T-helper 1 cell treated with Interleukin-12 subunit alpha and Interleukin-12 subunit beta and Interleukin-4 antibody, amounts not matched to agents 30 ng/mL and 1 ng/mL, for 36 hours (primary cell): Measurements from ENCODE around the gene SLC15A5. TPM values are rescaled to one million over a fixed set of nuclear protein-coding genes. Genes with fewer than 3 reads are reported as not detected.

Experiments used
- intact Hi-C: fragments of 100-400 bp; cut with micrococcal nuclease; formaldehyde crosslinking; loops from one replicate; pipeline ENCODE4 v1.15.1; 2024
- total RNA-seq: library from RNA; stranded (reverse); gene quantifications from 2 replicates; pipeline ENCODE4 v1.2.3, GENCODE V29; 2022

SLC15A5 gene
- total RNA-seq, 1 donor from 2014 or later = not detected

DNA sequence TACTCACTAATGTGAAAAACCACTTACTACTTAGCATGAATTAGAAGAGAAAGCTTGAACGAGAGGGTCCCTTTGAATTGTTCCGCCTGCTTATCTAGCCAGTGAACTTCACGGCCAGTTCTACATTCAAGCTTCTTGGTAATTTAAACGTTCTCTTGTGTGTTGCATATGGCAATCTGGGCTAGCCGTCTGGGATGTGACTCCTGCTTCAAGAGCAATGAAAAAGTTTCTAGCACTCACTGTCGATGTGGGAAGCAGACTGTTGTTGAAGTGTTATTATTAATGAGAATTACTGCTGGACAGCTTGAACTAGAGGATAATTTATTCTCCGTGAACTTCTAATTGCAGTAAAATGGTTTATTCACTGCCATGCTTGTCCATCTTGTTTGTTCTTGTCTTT, 93.9 kb downstream of the SLC15A5 start:
- intact Hi-C loops = no loop called here

DNA sequence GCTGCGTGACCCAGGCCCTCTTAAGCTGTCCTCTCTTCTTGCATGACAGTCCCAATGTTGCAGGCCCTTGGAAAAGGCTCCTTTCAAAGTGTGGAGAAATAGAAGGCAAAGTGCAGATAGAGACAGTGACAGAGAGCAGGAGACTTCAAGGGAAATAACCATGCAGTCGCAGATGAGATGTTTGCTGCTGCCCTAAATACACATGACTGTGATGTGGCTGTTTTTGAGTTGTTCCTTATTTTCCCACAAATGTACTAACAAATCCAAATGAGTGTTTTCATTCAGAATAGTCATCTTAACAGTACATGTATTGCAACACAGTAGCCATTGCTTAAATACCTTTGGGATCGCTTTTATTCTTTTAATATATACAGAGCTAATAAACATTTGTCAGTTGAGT, 101.6 kb downstream of the SLC15A5 start:
- intact Hi-C loops = no loop called here

DNA sequence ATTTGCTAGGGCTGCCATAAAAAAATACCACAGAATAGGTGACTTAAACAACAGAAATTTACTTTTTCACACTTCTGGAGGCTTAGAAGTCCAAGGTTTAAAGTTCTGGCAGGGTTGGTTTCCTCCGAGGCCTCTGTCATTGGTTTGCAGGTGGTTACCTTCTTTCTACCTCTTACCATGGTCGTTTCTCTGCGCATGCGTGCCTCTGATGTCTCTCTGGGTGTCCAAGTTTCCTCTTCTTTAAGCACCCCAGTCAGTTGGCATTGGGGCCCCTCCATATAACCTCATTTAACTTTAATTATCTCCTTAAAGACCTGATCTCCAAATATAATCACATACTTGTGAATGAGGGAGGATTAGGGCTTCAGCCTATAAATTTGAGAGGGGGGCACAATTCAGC, 103.2 kb downstream of the SLC15A5 start:
- intact Hi-C loops = no loop called here

DNA sequence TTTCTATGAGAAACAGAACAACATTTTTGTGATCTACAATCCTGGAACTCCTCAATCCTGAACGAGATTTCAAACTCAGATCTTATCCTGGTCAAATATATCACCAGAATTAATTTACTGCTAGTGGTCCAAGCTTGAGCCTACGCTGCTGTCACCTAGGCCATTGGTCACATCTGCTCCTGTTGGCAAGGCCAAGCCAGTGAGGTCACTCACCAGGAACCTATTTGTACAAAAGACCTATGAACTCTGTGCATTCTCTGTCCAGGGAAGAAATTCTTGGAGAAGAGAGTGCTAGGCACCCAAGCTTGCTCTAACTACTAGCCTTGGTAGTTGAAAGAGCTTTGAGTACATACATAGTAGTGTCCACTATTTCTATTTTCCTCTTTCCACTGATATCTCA, 106.1 kb downstream of the SLC15A5 start:
- intact Hi-C loops = no loop called here

DNA sequence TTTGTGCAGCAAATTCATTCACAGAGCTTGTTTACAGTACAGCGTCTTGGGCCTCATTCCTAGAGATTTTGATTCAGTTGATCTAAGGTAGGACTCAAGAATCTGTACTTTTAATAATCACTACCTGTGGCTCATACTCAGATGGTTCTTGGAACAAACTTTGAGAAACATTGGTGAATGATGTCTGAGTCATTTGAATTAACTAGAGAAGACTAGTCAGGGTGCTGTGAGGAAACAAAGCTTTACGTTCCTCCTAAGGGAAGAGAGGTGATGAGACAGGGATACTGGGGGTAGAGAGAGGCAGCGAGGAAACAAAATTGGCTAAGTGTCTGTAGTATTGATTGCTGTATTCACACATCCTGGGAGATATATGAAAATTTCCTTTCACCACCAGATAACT, 109.4 kb downstream of the SLC15A5 start:
- intact Hi-C loops = no loop called here

DNA sequence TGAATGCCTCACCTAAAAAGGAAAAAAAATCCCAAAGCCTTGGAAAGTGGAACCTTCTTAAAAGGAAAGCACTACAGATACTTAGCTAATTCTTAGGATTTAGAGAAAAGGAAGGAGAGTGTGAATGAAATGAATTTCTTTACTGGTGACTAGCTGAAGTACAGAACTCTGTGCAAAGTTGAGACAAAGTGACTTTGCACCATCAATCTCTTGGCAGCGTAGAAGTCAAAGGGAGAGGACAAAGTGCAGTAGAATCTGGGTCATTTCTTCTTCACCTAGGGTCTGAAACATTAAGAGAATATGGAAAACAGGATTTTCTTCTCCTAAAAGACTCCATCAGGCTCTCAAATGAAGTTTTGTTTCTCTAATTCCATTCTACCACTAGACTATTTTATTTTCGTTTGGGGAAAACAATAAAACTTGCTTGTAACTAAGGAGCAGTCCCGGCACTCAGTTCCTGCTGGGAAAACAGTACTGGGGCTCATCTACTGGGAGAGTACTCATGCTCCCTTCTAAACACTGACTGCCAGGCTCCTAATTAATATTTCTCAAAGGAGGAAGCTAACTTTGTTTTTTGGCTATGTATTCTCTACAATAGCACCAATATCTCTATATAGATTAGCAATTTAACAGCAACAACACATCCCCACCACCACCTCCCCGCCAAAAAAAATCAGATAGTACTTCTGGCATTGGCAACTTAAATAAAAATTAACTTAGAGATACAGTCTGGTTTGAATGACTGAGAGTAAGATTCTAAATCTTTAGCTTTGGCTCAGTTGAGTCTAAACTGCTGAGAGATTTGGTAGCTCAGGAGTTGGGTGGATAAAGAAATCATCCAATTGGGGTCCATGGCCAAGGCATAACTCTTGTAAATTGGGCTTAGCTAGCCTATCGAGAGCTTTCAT, 110.7 kb downstream of the SLC15A5 start:
- intact Hi-C loops = no loop called here

DNA sequence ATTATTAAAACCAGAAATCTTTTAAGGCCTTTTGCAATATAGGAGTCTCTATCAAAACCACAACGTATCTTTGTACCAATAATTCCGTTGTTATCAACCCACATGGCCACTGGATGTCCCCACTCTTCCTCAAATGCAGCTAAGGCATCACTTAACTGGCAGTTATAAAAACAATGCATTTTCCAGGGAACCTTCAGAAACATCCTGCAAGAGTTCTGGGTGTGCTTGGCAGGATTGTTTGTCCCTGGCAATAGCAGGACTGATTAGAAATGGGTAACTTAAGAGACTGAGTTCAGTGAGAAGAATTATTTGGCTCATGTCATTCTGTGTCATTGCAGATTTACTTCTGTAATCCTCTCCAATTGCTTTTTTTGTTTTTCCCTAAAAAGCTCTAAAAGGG, 112.0 kb downstream of the SLC15A5 start:
- intact Hi-C loops = no loop called here

DNA sequence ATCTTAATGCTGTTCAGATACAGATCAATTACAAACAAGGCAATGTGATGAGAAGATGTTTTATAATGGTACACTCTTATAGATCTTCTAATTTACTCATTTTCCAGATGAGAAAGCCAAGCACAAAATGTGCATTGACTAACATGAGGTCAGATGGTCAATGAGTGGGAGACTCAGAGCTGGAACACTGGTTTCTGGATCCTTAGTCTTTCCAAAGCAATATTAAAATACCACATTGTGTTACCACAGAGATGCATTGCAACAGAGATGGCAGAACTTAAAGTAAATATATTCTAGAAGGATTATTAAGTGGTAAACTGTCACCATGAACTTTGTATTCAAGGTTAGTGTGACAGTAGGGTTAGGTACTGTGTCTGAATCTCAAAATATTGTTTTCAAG, 113.6 kb downstream of the SLC15A5 start:
- intact Hi-C loops = no loop called here

DNA sequence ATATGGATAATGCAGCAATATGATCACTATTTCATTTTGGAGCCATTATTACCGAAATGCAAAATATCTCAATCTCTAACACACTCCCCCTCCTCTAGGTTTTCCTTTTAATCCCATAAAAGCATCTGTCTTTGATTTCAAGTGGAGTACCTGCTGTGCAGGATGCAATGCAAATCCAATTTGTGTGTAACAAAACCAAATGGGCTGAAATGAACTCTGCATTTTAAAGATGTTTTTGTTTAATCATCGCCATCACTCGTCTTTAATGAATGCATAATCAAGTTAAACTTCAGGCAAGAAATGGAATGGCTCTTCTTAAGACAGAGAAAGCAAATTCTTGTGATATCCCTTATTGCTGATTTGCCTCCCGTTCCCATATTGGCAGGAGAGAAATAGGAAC, 114.3 kb downstream of the SLC15A5 start:
- intact Hi-C loops = no loop called here

DNA sequence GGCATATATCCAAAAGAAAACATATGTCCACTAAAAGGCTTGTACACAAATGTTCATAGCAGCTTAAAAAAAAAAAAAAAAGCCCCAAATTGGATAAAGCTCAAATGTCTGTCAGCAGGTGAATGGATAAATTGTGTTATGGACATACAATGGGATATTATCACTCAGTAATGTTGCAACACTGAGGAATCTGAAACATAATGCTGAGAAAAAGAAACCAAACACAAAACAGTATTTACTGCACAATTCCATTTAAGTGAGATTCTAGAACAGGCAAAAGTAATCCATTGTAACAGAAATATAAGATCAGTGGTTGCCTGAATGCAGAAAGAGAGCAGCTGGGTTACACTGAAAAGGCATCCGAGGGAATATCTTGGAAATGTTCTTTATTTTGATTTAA, 117.9 kb downstream of the SLC15A5 start:
- intact Hi-C loops = no loop called here

DNA sequence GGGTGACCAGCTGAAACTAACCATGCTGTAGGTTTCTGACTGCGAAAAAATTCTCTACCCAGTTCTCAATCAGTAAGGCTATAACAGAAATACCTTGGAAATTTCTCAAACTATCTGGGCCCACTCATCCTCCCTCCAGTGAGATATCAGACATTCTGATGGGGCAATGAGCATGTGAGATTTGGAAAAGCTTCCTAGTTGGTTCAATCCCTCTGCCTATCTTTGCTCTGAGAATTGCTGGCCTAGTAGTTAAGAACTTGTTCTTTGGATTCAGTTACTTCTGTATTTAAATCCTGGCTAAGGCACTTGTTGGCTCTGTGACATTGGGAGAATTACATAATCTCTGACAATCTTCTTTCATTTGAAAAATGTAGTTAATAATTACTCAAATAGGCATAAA, 119.4 kb downstream of the SLC15A5 start:
- intact Hi-C loops = no loop called here

DNA sequence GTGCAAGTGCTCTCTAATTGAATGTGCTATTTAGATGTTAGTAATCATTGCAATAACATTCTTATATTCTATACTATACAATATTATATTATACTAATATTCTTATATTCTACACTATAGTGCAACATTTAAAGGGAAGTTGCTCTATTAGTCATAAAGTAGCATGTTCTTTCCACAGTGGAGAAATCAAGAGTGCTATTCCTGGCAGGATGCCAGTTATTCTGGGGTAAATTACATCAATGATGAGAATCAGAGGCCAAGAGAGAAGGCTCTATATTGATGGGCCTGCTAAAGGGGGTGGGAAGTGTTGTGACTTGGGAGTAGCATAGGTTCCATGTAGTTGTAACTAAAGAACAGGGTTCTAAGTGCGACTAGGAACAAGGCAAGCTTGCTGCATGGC, 121.5 kb downstream of the SLC15A5 start:
- intact Hi-C loops = no loop called here

DNA sequence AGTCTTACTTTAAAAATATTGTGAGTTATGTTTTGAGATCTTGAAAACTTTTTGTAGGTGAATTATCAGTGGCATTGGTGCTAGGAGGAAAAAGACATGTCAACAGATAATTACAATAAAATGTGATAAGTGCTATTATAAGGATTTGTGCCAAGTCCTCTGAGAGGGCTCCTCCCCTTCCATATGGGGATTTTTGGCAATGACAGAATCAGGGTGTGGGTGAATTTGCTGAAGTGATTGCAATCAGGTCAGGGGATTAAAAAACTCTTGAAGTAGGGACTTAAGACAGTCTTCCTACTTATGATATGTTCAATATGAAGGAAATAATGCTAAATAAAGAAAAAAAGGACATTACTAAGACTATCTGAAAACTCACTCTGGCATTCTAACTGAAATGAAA, 122.5 kb downstream of the SLC15A5 start:
- intact Hi-C loops = no loop called here

DNA sequence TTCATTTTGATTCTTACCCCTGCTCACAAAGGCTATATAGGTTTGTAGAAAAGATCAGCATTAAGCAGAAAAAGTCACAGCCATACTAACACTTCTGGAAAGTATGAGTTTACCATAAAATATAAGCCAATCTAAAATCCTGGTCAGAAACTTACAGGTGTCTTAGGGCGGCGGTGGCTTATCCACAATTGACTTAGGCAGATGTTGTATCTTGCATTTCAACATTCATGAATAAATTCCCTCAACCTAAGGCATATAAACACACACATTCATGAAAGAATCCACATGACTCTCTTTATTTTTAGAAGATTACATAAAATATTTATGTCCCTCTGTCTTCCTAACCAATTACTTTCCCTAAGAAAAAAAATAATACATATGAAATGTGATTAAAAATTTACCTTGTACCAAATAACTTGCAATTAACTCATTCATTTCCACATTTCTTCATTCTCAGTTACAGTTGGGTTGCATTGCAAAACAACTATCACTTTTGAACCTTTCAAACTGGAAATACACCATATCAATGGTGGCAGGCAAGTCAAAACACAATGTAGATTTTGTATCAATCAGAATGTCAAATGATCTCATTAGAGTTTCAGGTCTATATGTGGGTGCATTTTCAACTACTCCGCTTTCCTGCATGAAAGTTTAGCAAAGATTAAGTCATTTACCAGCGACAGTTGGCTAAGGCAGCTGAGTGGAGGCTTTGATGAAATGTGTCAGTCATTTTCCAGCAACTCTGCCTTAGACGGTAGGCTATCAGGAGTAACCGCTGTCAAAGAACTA, 124.4 kb downstream of the SLC15A5 start:
- intact Hi-C loops = no loop called here

DNA sequence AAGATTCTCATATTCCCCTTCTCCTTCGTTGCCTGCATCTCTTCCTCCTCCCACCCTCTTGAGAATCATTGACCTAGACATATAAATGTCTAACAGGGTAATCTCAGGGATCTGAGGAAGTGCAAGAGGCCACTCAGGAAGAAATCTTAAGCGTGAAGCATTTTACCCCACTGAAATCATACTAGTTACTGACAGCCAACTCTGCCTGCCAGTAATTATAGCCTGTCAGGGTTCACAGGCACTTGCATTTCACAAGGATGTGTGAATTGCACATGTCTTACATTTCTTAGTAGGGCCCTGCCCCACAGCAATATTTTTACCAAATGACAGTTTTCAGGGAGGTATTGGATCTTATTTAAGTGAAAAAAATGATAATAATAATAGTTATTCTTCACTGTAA, 127.2 kb downstream of the SLC15A5 start:
- intact Hi-C loops = no loop called here

DNA sequence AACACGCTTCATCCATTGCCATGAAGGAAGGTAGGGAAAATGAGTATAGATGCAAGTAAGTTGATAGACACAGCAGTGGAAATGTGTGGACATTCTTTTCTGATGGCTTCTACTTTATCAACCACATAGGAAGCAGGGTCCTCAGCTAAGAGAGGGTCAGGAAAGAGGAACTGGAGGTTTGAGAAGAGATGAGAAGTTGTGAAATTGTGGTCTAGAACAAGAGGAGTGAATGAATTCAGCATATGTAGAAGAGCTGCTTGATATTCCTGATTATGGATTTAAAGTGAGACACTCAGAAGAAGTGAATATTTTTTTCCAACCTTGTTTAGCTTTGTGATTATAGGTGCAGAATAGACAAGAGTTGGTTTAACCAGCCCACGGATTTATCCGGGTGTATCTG, 128.5 kb downstream of the SLC15A5 start:
- intact Hi-C loops = no loop called here

Other genes with a start within 250 kb of the SLC15A5 start
- 0.27 and 0.46 TPM in 2 replicates for gene MGST1, start 70.0 kb upstream of the SLC15A5 start, total RNA-seq